Measurements from ENCODE around the gene CFAP77.

DNA sequence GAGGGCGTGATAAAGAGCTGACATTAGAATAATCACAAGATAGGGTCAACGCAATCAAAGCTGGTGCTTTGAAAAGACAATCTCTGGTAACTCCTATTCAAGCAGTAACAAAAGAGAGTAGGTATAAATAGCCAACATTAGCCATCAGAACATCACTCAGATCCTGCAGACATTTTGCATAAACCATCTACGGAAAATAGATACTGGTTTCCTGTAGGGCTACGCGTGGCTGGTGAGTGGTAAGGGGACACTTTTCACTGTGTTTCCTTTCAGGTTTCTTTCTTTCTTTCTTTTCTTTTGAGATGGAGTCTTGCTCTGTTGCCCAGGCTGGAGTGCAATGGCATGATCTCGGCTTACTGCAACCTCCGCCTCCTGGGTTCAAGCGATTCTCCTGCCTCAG, 25.6 kb upstream of the CFAP77 start:
- TF ChIP-seq CTCF (IDR thresholded peaks at IDR 0.05) (no peak), POLR2A (IDR thresholded peaks at IDR 0.05) (no peak)

All from transverse colon (tissue), 3 donors.